Measurements from ENCODE around the gene ERI3.

GRCh38 chr1:44220001-44220751, 134.9 kb downstream of the ERI3 start:
- no peak for TF ChIP-seq CTCF (IDR thresholded peaks at IDR 0.05; ENCODE audit: insufficient read depth, low read length)
- TF ChIP-seq REST (IDR thresholded peaks at IDR 0.05; ENCODE audit: insufficient replicate concordance, low read depth): no peak
- no peak for TF ChIP-seq POLR2AphosphoS5 (IDR thresholded peaks at IDR 0.05; ENCODE audit: low read depth)
